Frontal cortex (tissue), 4 donors: Measurements from ENCODE around the gene IL34. TPM values are rescaled to one million over a fixed set of nuclear protein-coding genes. Genes with fewer than 3 reads are reported as not detected.
"Not testable (repeated sequence)": the region's sequence is repeated elsewhere in the genome, so short reads cannot be mapped to it uniquely, and the experiment has no call there.

Experiments
- DNase-seq, 2 donors: peaks; one replicate each; pipeline ENCODE4 v3.0.0; 2012; ENCODE audit warnings: low spot score in 2 of 2
- FAIRE-seq: peaks from 2 replicates; lab custom pipeline; 2012; peaks lifted over from hg19 to GRCh38; lab: Jason Lieb, UNC
- total RNA-seq: library from RNA; depleted of rRNA; stranded (reverse); fragments of >200 nt; gene quantifications from one replicate; pipeline ENCODE4 v1.2.3, GENCODE V29; 2014
- donor health status: control.
- donor health status: control.
- donor health status: control.

Gene IL34
- total RNA-seq, 1 donor from 2014 or later: 1.6 TPM

DNA sequence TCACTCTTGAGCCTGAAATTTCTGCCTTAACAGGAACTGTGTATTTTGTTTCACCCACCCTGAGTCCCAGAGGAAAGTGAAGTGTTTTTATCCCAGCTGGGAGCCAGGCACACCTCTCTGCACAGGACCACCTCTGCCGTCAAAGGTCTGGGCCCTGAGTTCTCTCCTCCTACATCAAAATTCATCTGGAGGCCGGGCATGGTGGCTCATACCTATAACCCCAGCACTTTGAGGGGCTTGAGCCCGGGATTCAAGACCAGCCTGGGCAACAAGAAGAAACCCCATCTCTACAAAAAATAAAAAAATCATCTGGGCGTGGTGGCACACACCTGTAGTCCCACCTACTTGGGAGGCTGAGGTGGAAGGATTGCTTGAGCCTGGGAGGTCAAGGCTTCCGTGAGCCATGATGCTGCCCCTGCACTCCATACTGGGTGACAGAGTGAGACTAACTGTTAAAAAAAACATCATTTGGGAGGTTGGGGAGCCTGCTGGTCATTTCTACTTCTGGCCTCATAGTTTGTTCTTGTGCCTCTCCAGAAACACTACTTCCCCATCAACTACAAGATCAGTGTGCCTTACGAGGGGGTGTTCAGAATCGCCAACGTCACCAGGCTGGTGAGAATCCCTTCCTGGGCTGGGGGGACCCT is 9.8 kb downstream of the IL34 start:
- FAIRE-seq: no peak
- no peak for DNase-seq

DNA sequence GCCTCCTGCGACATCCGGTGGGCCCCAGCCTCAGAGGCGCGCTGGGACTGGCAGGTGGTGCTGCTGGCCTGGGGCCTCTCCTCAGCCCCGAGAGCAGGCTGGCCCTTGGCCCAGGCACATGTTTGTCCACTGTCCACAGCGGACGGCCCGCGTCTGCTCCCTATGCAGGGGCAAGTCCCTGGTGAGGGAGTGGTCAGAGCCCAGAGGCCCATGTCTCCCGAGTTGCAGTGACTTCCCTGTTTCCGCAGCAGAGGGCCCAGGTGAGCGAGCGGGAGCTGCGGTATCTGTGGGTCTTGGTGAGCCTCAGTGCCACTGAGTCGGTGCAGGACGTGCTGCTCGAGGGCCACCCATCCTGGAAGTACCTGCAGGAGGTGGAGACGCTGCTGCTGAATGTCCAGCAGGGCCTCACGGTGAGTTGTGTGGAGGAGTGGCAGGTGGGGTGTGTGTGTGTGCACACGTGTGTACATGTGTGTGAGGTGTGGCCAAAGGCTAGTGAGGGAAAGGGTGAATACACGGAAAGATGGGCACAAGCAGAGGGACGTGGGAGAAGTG is 10.4 kb downstream of the IL34 start:
- FAIRE-seq: no peak
- DNase-seq: no peak

DNA sequence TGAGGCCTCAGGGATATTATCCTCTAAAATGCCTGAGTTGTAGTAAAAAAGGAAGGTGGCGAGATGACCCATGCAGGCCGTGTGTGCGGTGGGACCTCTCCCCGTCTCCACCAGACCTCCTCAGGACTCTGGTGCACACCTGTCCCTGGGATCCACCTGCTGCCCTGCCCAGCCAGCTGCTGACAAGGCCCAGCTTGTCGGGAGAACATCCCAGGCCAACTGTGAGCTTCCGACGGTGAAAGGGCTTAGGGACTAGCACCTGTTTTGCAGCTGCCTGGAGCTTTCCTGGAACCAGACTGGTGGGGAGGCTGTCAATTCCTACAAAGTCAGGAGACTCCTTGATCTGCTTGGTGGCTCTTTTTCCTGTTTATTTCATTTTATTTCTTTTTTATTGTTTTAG is 11.6 kb downstream of the IL34 start:
- no peak for FAIRE-seq
- no peak for DNase-seq

GRCh38 chr16:70658921-70659320 is 12.6 kb downstream of the IL34 start:
- DNase-seq (no peak), FAIRE-seq (no peak)

DNA sequence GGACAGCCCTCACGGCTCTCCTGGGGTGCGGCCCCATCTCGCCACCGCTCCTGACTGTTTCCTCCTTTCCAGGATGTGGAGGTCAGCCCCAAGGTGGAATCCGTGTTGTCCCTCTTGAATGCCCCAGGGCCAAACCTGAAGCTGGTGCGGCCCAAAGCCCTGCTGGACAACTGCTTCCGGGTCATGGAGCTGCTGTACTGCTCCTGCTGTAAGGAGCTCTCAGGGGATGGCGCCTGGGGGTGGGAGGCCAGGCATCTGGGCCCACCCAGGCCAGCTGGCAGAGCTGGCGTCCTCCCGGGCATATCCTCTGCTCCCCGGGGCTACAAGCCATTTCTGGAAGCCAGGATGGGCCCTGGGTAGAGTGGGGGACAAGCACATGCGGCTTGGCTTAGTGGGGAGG is 13.2 kb downstream of the IL34 start:
- no peak for DNase-seq
- FAIRE-seq: no peak

- peak in 1 of 2 donors; percentile 11 for DNase-seq
- no peak for FAIRE-seq
These were observed 13.8 kb downstream of the IL34 start for GRCh38 chr16:70659953-70660671.

- DNase-seq: peak in 1 of 2 donors; percentile 23
- FAIRE-seq: no peak
These were observed 14.5 kb downstream of the IL34 start for GRCh38 chr16:70660672-70661350.

GRCh38 chr16:70661534-70661917 is 15.2 kb downstream of the IL34 start:
- FAIRE-seq: no peak
- peak in 1 of 2 donors; percentile 13 for DNase-seq

DNA sequence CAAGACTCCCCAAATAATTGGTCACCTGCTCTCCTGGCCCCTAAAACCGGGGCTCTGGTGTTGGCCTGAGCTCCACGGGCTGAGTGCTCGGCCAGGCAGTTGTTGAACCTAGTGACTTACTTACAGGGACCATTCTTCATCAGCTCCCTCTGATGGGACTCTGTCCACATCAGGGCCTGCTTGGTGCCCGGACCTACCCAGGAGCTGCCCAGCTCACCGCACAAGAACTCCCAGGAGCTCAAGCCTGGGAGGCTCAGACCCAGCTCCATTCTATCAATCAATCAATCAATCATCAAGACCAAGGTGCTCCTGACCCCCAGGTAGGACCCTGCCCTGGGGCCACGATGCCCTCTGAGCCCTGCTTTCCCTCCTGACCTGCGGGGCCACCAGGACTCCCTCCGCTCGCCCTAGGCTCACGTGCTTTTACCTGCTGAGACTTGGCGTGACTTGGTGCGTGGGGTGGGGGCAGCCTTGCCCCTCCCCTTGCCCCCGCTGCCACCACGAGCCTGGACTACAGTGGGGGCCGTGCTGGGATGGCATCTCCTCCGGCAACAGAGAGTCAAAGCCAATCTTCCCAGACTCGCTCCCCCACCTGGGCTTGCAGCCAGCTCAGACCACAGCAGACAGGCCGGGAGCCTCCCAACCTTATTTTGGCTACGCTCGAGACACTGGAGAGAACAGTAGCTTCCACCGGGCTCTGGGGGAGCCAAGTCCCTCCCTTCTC is 15.7 kb downstream of the IL34 start:
- FAIRE-seq (no peak), DNase-seq (peak in 1 of 2 donors; percentile 53)

- DNase-seq (peak in 1 of 2 donors; percentile 12), FAIRE-seq (no peak)
These were observed 16.7 kb downstream of the IL34 start for GRCh38 chr16:70662991-70663523.

- DNase-seq (peak in 1 of 2 donors; percentile 24), FAIRE-seq (no peak)
These were observed 17.4 kb downstream of the IL34 start for GRCh38 chr16:70663524-70664324.

DNA sequence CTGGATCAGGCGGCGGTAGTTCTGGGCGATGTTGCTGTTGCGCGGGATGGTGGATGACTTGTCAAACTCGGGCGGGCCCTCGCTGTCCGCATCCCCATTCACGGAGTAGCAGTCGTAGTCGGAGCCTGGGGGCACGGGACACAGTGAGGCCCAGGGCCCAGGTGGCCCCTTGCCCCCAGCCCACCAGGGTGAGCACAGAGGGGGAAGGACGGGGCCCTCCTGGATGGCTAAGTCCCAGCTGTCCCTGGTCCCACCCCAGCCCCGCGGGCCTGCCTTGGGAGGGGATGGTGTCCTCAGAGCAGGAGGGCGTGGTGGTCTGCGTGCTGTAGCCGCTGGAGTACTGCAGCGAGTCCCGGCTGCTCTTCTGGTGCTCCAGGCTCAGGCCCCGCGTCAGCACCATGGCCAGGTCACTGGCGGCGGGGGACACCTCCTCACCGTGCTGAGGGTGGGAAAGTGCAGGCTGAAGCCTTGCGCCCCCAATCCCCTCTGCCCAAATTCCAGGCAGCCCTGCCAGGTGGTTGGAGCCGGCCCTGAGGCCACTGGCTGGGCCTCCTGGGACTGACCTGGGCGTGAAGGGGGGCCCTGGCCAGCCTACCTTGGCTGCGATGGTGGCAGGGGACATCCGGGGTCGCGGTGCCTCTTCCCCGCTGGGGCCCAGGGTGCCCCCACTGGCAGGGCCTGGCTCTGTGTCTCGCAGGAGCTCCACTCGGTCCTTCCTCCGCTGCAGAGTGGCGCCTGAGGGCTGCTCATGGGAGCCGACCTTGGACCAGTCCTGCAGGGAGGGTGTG is 18.2 kb downstream of the IL34 start:
- peak in 1 of 2 donors; percentile 9 for DNase-seq
- no peak for FAIRE-seq

- peak in 1 of 2 donors; percentile 22 for DNase-seq
- no peak for FAIRE-seq
These were observed 18.8 kb downstream of the IL34 start for GRCh38 chr16:70665113-70665694.

GRCh38 chr16:70665806-70666735 is 19.7 kb downstream of the IL34 start:
- DNase-seq: no peak

DNA sequence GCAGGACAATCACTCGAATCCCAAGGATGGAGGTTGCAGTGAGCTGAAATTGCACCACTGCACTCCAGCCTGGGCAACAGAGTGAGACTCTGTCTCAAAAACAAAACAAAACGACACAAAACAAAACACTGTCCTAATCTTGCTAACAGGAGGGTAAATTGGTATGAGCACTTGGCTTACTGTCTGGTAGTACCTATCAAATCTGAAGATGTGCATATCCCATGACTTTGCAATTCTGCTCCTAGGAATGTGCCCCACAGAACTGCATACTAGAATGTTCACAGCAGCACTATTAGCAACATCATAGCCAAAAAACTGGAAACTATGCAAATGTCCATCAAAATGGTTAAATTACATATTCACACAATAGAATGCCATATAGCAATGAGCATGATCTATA is 23.8 kb downstream of the IL34 start:
- FAIRE-seq: no peak
- DNase-seq: no peak

More at GRCh38 chr16:70665806-70666735, 19.7 kb downstream of the IL34 start:
- FAIRE-seq: no peak

DNA sequence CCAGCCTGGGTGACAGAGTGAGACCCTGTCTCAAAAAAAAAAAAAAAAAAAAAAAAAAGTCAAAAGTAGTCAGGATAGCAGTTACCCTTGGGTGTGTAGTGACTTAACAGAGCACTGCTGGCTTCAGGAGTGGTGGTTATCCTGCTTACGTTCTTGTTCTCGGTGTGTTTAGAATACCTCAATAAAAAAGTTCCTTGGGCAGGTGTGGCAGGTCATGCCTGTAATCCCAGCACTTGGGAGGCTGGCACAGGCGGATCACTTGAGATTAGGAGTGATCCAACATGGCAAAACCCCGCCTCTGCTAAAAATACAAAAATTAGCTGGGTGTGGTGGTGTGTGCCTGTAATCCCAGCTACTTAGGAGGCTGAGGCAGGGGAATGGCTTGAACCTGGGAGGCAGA is 24.6 kb downstream of the IL34 start:
- DNase-seq, FAIRE-seq: not testable (repeated sequence)
